Mononuclear cell (primary cell): Measurements from ENCODE around the gene NUP93. TPM values are rescaled to one million over a fixed set of nuclear protein-coding genes. Genes with fewer than 3 reads are reported as not detected.
"Not testable (repeated sequence)": the region's sequence is repeated elsewhere in the genome, so short reads cannot be mapped to it uniquely, and the experiment has no call there.

Experiments used
- H3K27me3 ChIP-seq: 2 replicates; pipeline ENCODE4 v1.6.0; 2011; ENCODE audit warnings: low read length, control low read depth; ENCODE audit not compliant: insufficient read depth
- H3K4me1 ChIP-seq: 2 replicates; pipeline ENCODE4 v1.5.1; 2011; ENCODE audit warnings: mild to moderate bottlenecking, low read length, control low read depth; ENCODE audit not compliant: insufficient read depth
- H3K4me3 ChIP-seq: 2 replicates; pipeline ENCODE4 v1.5.1; 2011; ENCODE audit warnings: mild to moderate bottlenecking, low read length, moderate library complexity
- H3K9me3 ChIP-seq: 2 replicates; pipeline ENCODE4 v1.5.1; 2011; ENCODE audit warnings: low read depth, mild to moderate bottlenecking, control low read depth, low read length
- total RNA-seq: library from RNA; depleted of rRNA; stranded (reverse); fragments of >200 nt; gene quantifications from one replicate; pipeline ENCODE4 v1.2.3, GENCODE V29; 2012

Gene NUP93
- total RNA-seq, 1 donor: 51.1 TPM

GRCh38 chr16:56861756-56862155 lies 131.8 kb downstream of the NUP93 start:
- H3K4me1 ChIP-seq: peaks cover 62% of the 10 kb centered on the region
- no peaks in the 10 kb centered on the region for H3K9me3 ChIP-seq
- no peak overlapping the region for H3K4me3 ChIP-seq
- no peaks in the 10 kb centered on the region for H3K27me3 ChIP-seq

- peaks cover 60% of the 10 kb centered on the region for H3K4me1 ChIP-seq
- no peak overlapping the region for H3K4me3 ChIP-seq
- no peaks in the 10 kb centered on the region for H3K27me3 ChIP-seq
These were observed 132.8 kb downstream of the NUP93 start for GRCh38 chr16:56862776-56863175.

GRCh38 chr16:56864960-56865359 lies 135.0 kb downstream of the NUP93 start, which contains the start of gene SLC12A3:
Gene SLC12A3 (plus strand): TSS chr16:56865207. CDS start chr16:56865236, 29 bp downstream.
- Histone ChIP-seq H3K27me3 (no peaks in the 10 kb centered on the region), H3K9me3 (no peaks in the 10 kb centered on the region), H3K4me3 (no peak within 1 kb of the TSS), H3K4me1 (peaks cover 38% of the 10 kb centered on the region)

More at GRCh38 chr16:56862776-56863175, 132.8 kb downstream of the NUP93 start:
- H3K9me3 ChIP-seq: no peaks in the 10 kb centered on the region

- Histone ChIP-seq H3K9me3 (no peaks in the 10 kb centered on the region), H3K4me1 (peaks cover 32% of the 10 kb centered on the region), H3K27me3 (no peaks in the 10 kb centered on the region), H3K4me3 (no peak overlapping the region)
These were observed 135.6 kb downstream of the NUP93 start for GRCh38 chr16:56865394-56866062.

- H3K4me3 ChIP-seq: no peak overlapping the region
- H3K4me1 ChIP-seq: peaks cover 21% of the 10 kb centered on the region
- H3K9me3 ChIP-seq: no peaks in the 10 kb centered on the region
- H3K27me3 ChIP-seq: no peaks in the 10 kb centered on the region
These were observed 137.3 kb downstream of the NUP93 start for GRCh38 chr16:56866955-56867830.

- no peaks in the 10 kb centered on the region for H3K27me3 ChIP-seq
- H3K9me3 ChIP-seq: no peaks in the 10 kb centered on the region
- H3K4me1 ChIP-seq: peaks cover 11% of the 10 kb centered on the region
- H3K4me3 ChIP-seq: no peak overlapping the region
These were observed 138.2 kb downstream of the NUP93 start for GRCh38 chr16:56868175-56868574.

GRCh38 chr16:56868766-56869165 lies 138.8 kb downstream of the NUP93 start:
- not testable (repeated sequence) for H3K9me3 ChIP-seq, H3K4me1 ChIP-seq, H3K4me3 ChIP-seq, H3K27me3 ChIP-seq

GRCh38 chr16:56869513-56870275 lies 139.8 kb downstream of the NUP93 start:
- Histone ChIP-seq H3K27me3 (no peaks in the 10 kb centered on the region), H3K4me3 (no peak overlapping the region), H3K4me1 (peaks cover 8% of the 10 kb centered on the region), H3K9me3 (no peaks in the 10 kb centered on the region)

GRCh38 chr16:56870276-56870888 lies 140.5 kb downstream of the NUP93 start:
- Histone ChIP-seq H3K9me3 (no peaks in the 10 kb centered on the region), H3K4me3 (no peak overlapping the region), H3K4me1 (peaks cover 8% of the 10 kb centered on the region), H3K27me3 (no peaks in the 10 kb centered on the region)

GRCh38 chr16:56871172-56871593 lies 141.3 kb downstream of the NUP93 start:
- Histone ChIP-seq H3K4me3 (no peak overlapping the region), H3K9me3 (no peaks in the 10 kb centered on the region), H3K27me3 (no peaks in the 10 kb centered on the region), H3K4me1 (peaks cover 8% of the 10 kb centered on the region)

GRCh38 chr16:56872863-56873391 lies 143.0 kb downstream of the NUP93 start:
- H3K4me1 ChIP-seq: peaks cover 5% of the 10 kb centered on the region
- no peaks in the 10 kb centered on the region for H3K9me3 ChIP-seq
- H3K4me3 ChIP-seq: no peak overlapping the region
- H3K27me3 ChIP-seq: no peaks in the 10 kb centered on the region

GRCh38 chr16:56874800-56875199 lies 144.9 kb downstream of the NUP93 start:
- no peaks in the 10 kb centered on the region for H3K27me3 ChIP-seq
- H3K9me3 ChIP-seq: no peaks in the 10 kb centered on the region
- H3K4me3 ChIP-seq: no peak overlapping the region
- peaks cover 5% of the 10 kb centered on the region for H3K4me1 ChIP-seq

- Histone ChIP-seq H3K4me1 (peaks cover 2% of the 10 kb centered on the region), H3K4me3 (no peak overlapping the region), H3K27me3 (no peaks in the 10 kb centered on the region), H3K9me3 (no peaks in the 10 kb centered on the region)
These were observed 146.1 kb downstream of the NUP93 start for GRCh38 chr16:56876048-56876447.

- no peaks in the 10 kb centered on the region for H3K9me3 ChIP-seq
- H3K27me3 ChIP-seq: no peaks in the 10 kb centered on the region
- no peaks in the 10 kb centered on the region for H3K4me1 ChIP-seq
- H3K4me3 ChIP-seq: no peak overlapping the region
These were observed 147.7 kb downstream of the NUP93 start for GRCh38 chr16:56877486-56878182.
